ENCODE data around the gene BCAS2.

- TF ChIP-seq CTCF (conservative IDR thresholded peaks at IDR 0.05) (no peak), ZFX (IDR thresholded peaks at IDR 0.05) (no peak)
Observed at GRCh38 chr1:114547076-114547475, 34.3 kb downstream of the BCAS2 start.

Measured in C4-2B (cell line).